ENCODE measurements around the gene IPCEF1.

DNA sequence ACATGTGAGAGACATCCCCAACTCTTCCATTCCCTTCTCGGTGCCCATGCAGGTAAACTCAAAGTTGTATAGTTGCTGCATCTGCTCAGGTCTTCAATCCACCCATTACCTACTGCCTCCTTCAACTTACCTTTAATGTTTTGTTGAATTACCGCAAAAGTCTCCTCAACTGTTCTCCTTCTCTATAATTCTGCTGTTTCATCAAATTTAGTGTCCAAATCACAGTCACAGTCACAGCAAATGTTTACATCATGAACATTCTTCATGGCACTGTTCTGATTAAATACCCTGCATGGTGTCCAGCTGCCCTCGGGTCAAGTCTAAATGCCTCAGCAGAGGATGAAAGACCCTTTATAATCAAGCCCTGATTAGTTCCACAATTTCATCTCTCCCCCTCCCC is 130.1 kb downstream of the IPCEF1 start:
- TF ChIP-seq POLR2A (IDR thresholded peaks at IDR 0.05): no peak
- TF ChIP-seq, protein P1, sequence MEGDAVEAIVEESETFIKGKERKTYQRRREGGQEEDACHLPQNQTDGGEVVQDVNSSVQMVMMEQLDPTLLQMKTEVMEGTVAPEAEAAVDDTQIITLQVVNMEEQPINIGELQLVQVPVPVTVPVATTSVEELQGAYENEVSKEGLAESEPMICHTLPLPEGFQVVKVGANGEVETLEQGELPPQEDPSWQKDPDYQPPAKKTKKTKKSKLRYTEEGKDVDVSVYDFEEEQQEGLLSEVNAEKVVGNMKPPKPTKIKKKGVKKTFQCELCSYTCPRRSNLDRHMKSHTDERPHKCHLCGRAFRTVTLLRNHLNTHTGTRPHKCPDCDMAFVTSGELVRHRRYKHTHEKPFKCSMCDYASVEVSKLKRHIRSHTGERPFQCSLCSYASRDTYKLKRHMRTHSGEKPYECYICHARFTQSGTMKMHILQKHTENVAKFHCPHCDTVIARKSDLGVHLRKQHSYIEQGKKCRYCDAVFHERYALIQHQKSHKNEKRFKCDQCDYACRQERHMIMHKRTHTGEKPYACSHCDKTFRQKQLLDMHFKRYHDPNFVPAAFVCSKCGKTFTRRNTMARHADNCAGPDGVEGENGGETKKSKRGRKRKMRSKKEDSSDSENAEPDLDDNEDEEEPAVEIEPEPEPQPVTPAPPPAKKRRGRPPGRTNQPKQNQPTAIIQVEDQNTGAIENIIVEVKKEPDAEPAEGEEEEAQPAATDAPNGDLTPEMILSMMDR (IDR thresholded peaks at IDR 0.05): no peak
- TF ChIP-seq POLR2AphosphoS5 (IDR thresholded peaks at IDR 0.05): no peak

All from suprapubic skin (tissue), 4 donors.